Caco-2 (cell line): ENCODE results near the gene DDAH2. TPM values are rescaled to one million over a fixed set of nuclear protein-coding genes. Genes with fewer than 3 reads are reported as not detected.

ENCODE experiments used
- BruUV-seq: library from RNA; stranded (reverse); fragments of 400-500 nt; replicated peaks from 2 replicates; lab custom pipeline; 2021; lab: Mats Ljungman, UMichigan
- CTCF ChIA-PET: fragments of 300-600 bp; sonication (Branson Sonifier 250); formaldehyde crosslinking; loops from one replicate; lab custom pipeline; 2022; ENCODE audit warnings: antibody characterized with exemption; lab: Charles Lee
- POLR2A ChIA-PET: fragments of 300-600 bp; sonication (Branson Sonifier 250); formaldehyde crosslinking; loops from one replicate; lab custom pipeline; 2022; ENCODE audit warnings: antibody characterized with exemption; lab: Charles Lee
- DNase-seq, 2 experiments: peaks; one replicate each; pipeline versions ENCODE4 v3.0.0 to v3.0.0-alpha.2; 2020 to 2022
- H3K27me3 ChIP-seq: replicated peaks from 2 replicates; pipeline ENCODE4 v1.6.0; 2011; ENCODE audit warnings: low read length; ENCODE audit not compliant: control insufficient read depth, insufficient read depth
- H3K36me3 ChIP-seq: 2 replicates; pipeline ENCODE4 v1.5.1; 2011; ENCODE audit warnings: low read length; ENCODE audit not compliant: control insufficient read depth, insufficient read depth
- H3K4me1 ChIP-seq: fragments of 250-450 bp; sonication (Bioruptor Pico); 2 replicates; pipeline ENCODE4 v1.5.1; 2020; ENCODE audit warnings: mild to moderate bottlenecking
- H3K4me3 ChIP-seq: 2 replicates; pipeline ENCODE4 v1.5.1; 2011; ENCODE audit warnings: low read depth, mild to moderate bottlenecking, control low read depth, low read length
- H3K9me3 ChIP-seq: fragments of 250-450 bp; sonication (Bioruptor Pico); 2 replicates; pipeline ENCODE4 v1.5.1; 2020; ENCODE audit warnings: mild to moderate bottlenecking, moderate library complexity
- H3K27ac Mint-ChIP-seq: one replicate; pipeline ENCODE4 v1.8.0; 2022; ENCODE audit warnings: mixed read lengths; ENCODE audit not compliant: unreplicated experiment
- H3K27me3 Mint-ChIP-seq: one replicate; pipeline ENCODE4 v1.8.0; 2022; ENCODE audit warnings: mixed read lengths; ENCODE audit not compliant: insufficient read depth, unreplicated experiment
- H3K36me3 Mint-ChIP-seq: one replicate; pipeline ENCODE4 v1.8.0; 2022; ENCODE audit warnings: mild to moderate bottlenecking, mixed read lengths; ENCODE audit not compliant: insufficient read depth, unreplicated experiment
- H3K4me1 Mint-ChIP-seq: one replicate; pipeline ENCODE4 v1.8.0; 2022; ENCODE audit warnings: low read depth, mixed read lengths; ENCODE audit not compliant: unreplicated experiment
- H3K4me3 Mint-ChIP-seq: one replicate; pipeline ENCODE4 v1.8.0; 2022; ENCODE audit warnings: mild to moderate bottlenecking, moderate library complexity, mixed read lengths; ENCODE audit not compliant: unreplicated experiment
- H3K9me3 Mint-ChIP-seq: one replicate; pipeline ENCODE4 v1.8.0; 2022; ENCODE audit warnings: mixed read lengths; ENCODE audit not compliant: unreplicated experiment
- intact Hi-C: fragments of 100-400 bp; cut with micrococcal nuclease; formaldehyde crosslinking; loops from one replicate; pipeline ENCODE4 v1.10.0; 2022; ENCODE audit not compliant: unreplicated experiment
- total RNA-seq: library from RNA; stranded (reverse); gene quantifications from 2 replicates; pipeline ENCODE4 v1.2.3, GENCODE V29; 2022
- TF ChIP-seq, protein P1 (sequence below), 2 experiments: fragments of 200-600 bp in 1 of 2; IDR thresholded peaks; 1 replicate in 1 of 2; 2 replicates in 1 of 2; pipeline versions ENCODE4 v1.5.1 to v1.8.0; 2011 to 2022; ENCODE audit warnings: antibody characterized with exemption in 1 of 2, control low read depth in 1 of 2, inconsistent platforms in 1 of 2, low read depth in 1 of 2, low read length in 1 of 2, mild to moderate bottlenecking in 1 of 2, moderate library complexity in 1 of 2; ENCODE audit not compliant: insufficient read depth in 1 of 2, severe bottlenecking in 1 of 2, unreplicated experiment in 1 of 2

DDAH2 gene
- total RNA-seq, 1 experiment from 2014 or later, result 82.4 TPM

DNA sequence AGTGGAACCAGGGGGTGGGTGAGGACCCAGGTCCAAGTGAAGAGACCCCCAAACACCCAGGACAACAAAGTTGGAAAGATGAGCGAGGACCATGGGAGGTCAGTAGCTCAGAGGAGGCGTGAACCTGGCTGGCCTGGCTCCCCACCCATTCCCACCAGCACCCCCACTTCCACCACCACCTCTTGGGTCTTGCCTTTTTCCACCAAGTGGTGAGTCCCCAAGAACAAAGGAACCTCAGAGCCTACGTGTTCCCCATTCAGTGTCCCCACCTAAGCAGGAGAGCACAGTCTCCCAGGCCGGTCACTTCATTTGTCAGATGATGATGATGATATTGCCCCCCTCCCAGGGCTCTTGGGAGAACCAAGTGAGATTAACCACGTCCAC lies 48.6 kb upstream of the DDAH2 start:
- POLR2A ChIA-PET, result interaction anchor here (0.5 to 0.7 kb wide), 2 partner anchors 29 to 117 kb away, joined by 3 to 5 read pairs; partner anchors contain the start of genes C6orf47 and LSM2
- peak overlapping the region; percentile 59 for H3K27ac Mint-ChIP-seq
- no peaks in the 10 kb centered on the region for H3K36me3 ChIP-seq
- intact Hi-C loops, result loop anchor here (1.0 kb wide), 1 partner anchor 14 kb away; no protein-coding TSS in a partner anchor
- CTCF ChIA-PET, result no interaction called here
- no TSS peak for BruUV-seq
- no peak overlapping the region for H3K4me3 Mint-ChIP-seq
- TF ChIP-seq, protein P1, sequence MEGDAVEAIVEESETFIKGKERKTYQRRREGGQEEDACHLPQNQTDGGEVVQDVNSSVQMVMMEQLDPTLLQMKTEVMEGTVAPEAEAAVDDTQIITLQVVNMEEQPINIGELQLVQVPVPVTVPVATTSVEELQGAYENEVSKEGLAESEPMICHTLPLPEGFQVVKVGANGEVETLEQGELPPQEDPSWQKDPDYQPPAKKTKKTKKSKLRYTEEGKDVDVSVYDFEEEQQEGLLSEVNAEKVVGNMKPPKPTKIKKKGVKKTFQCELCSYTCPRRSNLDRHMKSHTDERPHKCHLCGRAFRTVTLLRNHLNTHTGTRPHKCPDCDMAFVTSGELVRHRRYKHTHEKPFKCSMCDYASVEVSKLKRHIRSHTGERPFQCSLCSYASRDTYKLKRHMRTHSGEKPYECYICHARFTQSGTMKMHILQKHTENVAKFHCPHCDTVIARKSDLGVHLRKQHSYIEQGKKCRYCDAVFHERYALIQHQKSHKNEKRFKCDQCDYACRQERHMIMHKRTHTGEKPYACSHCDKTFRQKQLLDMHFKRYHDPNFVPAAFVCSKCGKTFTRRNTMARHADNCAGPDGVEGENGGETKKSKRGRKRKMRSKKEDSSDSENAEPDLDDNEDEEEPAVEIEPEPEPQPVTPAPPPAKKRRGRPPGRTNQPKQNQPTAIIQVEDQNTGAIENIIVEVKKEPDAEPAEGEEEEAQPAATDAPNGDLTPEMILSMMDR (IDR thresholded peaks at IDR 0.05; ENCODE audit: insufficient read depth in 1 of 2, low read depth in 1 of 2, low read length in 1 of 2, severe bottlenecking in 1 of 2, unreplicated experiment in 1 of 2), result no peak
- H3K27me3 ChIP-seq, result no peaks in the 10 kb centered on the region
- H3K9me3 Mint-ChIP-seq, result no peaks in the 10 kb centered on the region
- H3K9me3 ChIP-seq, result no peaks in the 10 kb centered on the region
- no peak for DNase-seq
- peaks cover 5% of the 10 kb centered on the region for H3K4me1 Mint-ChIP-seq
- peaks cover 23% of the 10 kb centered on the region for H3K4me1 ChIP-seq
- peaks cover 35% of the 10 kb centered on the region for H3K36me3 Mint-ChIP-seq
- H3K27me3 Mint-ChIP-seq, result no peaks in the 10 kb centered on the region
- H3K4me3 ChIP-seq, result no peak overlapping the region

DNA sequence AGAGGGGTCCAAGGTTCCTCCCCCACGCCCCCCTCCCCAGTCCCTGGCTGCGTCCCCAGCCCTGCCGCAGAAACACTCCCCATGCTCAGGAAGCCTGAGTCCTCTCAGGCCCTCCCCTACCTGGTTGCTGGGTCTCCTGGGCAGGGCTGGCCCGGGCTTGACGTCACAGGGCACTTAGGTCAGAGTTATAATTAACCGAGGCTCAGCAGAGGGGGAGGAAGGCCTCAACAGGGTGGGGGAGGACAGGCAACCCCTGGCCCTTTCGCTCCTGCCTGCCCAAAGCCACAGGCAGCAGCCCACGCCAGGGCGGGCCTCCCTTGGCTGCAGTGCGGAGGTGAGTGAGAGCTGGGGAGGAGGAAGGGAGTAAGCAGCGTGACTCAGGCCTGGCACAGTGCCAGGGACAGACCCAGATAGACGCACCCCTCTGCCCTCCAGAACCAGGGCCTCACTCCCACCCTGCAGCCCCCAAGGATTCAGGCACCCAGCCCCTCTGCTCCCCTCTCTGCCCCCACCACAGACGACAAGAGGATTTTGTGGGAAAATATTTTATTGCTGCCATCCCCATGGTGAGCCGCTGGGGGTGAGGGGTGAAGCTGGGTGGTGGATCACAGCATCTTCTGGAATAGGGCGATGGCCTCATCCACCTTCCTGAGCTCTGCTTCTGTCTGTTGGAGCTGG lies 48.0 kb upstream of the DDAH2 start, which contains the start of gene VWA7:
Gene VWA7 (minus strand): TSS at position 340 of the 678 bp plus-strand sequence. CDS start 549 bp downstream, outside the sequence.
- TF ChIP-seq, protein P1 (IDR thresholded peaks at IDR 0.05; ENCODE audit: insufficient read depth in 1 of 2, low read depth in 1 of 2, low read length in 1 of 2, severe bottlenecking in 1 of 2, unreplicated experiment in 1 of 2), result no peak
- Mint-ChIP-seq H3K36me3 (peaks cover 30% of the 10 kb centered on the region), H3K27ac (peak within 1 kb of the TSS; percentile 59), H3K27me3 (no peaks in the 10 kb centered on the region), H3K4me3 (no peak within 1 kb of the TSS), H3K9me3 (no peaks in the 10 kb centered on the region), H3K4me1 (peaks cover 5% of the 10 kb centered on the region)
- POLR2A ChIA-PET, result interaction anchor here (0.5 to 0.7 kb wide), 2 partner anchors 30 to 117 kb away, joined by 3 to 5 read pairs; partner anchors contain the start of genes C6orf47 and LSM2
- Histone ChIP-seq H3K4me3 (no peak within 1 kb of the TSS), H3K9me3 (no peaks in the 10 kb centered on the region), H3K36me3 (no peaks in the 10 kb centered on the region), H3K27me3 (no peaks in the 10 kb centered on the region), H3K4me1 (peaks cover 23% of the 10 kb centered on the region)
- no TSS peak for BruUV-seq
- intact Hi-C loops, result loop anchor here (1.0 kb wide), 1 partner anchor 14 kb away; no protein-coding TSS in a partner anchor
- peak; percentile 69 to 85 for DNase-seq
- CTCF ChIA-PET, result no interaction called here

DNA sequence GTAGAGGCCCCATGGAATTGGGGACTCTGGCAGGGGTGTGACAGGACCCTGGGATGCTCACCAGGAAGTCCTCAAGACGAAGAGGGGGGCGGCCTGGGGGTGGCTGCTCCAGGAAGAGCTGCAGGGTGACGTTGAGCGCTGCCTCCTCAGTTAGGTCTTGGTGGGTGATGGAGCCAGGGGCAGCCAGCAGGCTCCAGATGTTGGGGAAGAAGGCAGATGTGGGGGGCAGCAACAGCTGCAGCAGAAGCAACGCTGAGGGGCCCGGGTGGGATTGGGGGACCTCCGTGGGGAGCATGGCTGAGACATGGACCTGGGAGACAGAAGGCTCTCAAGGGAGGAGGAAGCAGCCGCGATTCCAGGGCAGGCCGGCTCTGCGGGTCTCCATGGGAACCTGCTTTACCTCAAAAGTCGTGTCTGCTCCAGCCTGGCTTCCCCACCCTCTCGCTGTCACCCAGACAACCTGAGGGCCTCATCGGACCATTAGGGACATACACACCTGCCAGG lies 47.4 kb upstream of the DDAH2 start:
- Mint-ChIP-seq H3K36me3 (peaks cover 28% of the 10 kb centered on the region), H3K27ac (peak overlapping the region; percentile 59), H3K27me3 (no peaks in the 10 kb centered on the region), H3K4me1 (peaks cover 5% of the 10 kb centered on the region), H3K9me3 (no peaks in the 10 kb centered on the region), H3K4me3 (no peak overlapping the region)
- Histone ChIP-seq H3K4me3 (no peak overlapping the region), H3K27me3 (no peaks in the 10 kb centered on the region), H3K36me3 (no peaks in the 10 kb centered on the region), H3K9me3 (no peaks in the 10 kb centered on the region), H3K4me1 (peaks cover 23% of the 10 kb centered on the region)
- intact Hi-C loops, result no loop called here
- no peak for DNase-seq
- CTCF ChIA-PET, result no interaction called here
- TF ChIP-seq, protein P1 (IDR thresholded peaks at IDR 0.05; ENCODE audit: insufficient read depth in 1 of 2, low read depth in 1 of 2, low read length in 1 of 2, severe bottlenecking in 1 of 2, unreplicated experiment in 1 of 2), result no peak
- POLR2A ChIA-PET, result no interaction called here
- BruUV-seq, result no TSS peak
